Effector memory CD4-positive, alpha-beta T cell (primary cell): ENCODE measurements around the gene TBC1D22B.
A peak's percentile ranks its signal among the peaks of the same experiment; 100 is the strongest.

Experiments
- DNase-seq, 3 donors: peaks; one replicate each; pipeline ENCODE4 v3.0.0-alpha.2; 2020
- H3K27ac ChIP-seq: 2 replicates; pipeline ENCODE4 v1.7.0; 2013; ENCODE audit warnings: mild to moderate bottlenecking, low read length, moderate library complexity; ENCODE audit not compliant: insufficient read depth, poor library complexity, severe bottlenecking
- H3K27me3 ChIP-seq: replicated peaks from 2 replicates; pipeline ENCODE4 v1.7.0; 2013; ENCODE audit warnings: mild to moderate bottlenecking, low read length; ENCODE audit not compliant: insufficient read depth, control insufficient read depth, poor library complexity, severe bottlenecking
- H3K36me3 ChIP-seq: 2 replicates; pipeline ENCODE4 v1.7.0; 2013; ENCODE audit warnings: mild to moderate bottlenecking, low read length, moderate library complexity; ENCODE audit not compliant: control insufficient read depth, insufficient read depth
- H3K4me1 ChIP-seq: 2 replicates; pipeline ENCODE4 v1.7.0; 2013; ENCODE audit warnings: low read length, mild to moderate bottlenecking; ENCODE audit not compliant: control insufficient read depth, insufficient read depth, poor library complexity, severe bottlenecking
- H3K4me3 ChIP-seq: 2 replicates; pipeline ENCODE4 v1.7.0; 2013; ENCODE audit warnings: low read length, low read depth, mild to moderate bottlenecking; ENCODE audit not compliant: insufficient read depth, poor library complexity, severe bottlenecking
- H3K9me3 ChIP-seq: 2 replicates; pipeline ENCODE4 v1.7.0; 2013; ENCODE audit warnings: mild to moderate bottlenecking, low read length, moderate library complexity; ENCODE audit not compliant: control insufficient read depth

TBC1D22B gene

DNA sequence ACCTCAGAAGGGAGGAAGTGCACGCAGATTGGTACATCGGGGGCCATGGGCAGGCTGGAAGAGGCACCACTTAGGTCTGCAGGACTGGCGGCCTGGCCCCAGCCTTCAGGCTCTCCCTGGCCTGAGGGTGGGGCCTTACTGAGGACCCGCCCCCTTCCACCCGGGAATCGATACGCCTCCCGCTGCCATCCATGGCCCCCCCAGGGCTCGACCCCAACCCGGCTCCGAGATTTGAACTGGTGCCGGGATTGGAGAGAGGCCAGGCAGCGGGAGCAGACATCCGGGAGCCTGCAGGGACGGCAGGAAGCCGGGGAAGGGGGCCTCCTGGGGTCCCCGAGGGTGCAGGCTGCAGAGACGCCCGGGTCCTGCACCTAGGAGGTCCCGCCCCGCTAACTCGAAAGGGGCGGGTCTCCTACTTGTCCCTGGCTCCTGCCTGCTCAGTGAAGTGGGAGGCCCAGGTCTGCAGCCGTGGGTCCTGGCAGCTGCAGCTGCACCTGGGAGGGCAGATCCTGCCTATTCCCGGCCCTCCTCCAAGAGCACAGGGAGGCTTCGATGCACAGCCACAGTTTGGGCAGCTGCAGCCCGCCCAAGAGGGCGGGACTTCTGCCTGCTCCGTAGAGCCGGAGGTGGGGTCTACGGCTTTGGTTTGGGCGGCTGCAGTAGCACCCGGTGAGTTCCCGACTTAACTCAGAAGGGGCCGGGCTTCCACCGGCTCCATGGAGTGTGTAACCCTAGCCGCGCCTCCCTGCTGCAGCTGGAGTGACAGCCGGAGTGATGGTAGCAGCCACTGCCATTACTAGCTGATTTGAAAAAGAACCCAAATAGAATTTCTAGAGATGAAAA lies 35.2 kb upstream of the TBC1D22B start:
- no peaks in the 10 kb centered on the region for H3K9me3 ChIP-seq
- no peaks in the 10 kb centered on the region for H3K27me3 ChIP-seq
- H3K4me1 ChIP-seq = peaks cover 5% of the 10 kb centered on the region
- peak; percentile 24 to 56 (median 43) for DNase-seq
- H3K4me3 ChIP-seq = peak overlapping the region; percentile 66
- H3K27ac ChIP-seq = no peak overlapping the region
- no peaks in the 10 kb centered on the region for H3K36me3 ChIP-seq

DNA sequence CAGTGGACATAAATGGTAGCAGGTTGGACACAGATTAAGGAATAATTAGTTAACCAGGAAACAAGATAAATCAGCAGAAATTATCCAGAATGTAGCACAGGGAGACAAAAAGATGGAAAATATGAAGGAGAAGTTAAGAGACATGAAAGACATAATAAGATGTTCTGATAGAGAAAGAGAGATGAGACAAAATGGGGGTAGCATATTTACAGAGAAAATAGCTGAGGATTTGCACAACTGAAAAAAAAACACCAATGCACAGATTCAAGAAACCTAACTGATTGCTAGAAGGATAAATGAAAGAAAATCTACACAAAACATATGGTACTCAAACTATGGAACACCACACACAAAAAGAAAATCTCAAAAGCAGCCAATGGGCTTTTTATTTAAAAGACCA lies 34.6 kb upstream of the TBC1D22B start:
- no peak for DNase-seq
- H3K9me3 ChIP-seq = no peaks in the 10 kb centered on the region
- no peak overlapping the region for H3K27ac ChIP-seq
- peak overlapping the region; percentile 66 for H3K4me3 ChIP-seq
- H3K36me3 ChIP-seq = no peaks in the 10 kb centered on the region
- no peaks in the 10 kb centered on the region for H3K27me3 ChIP-seq
- H3K4me1 ChIP-seq = peaks cover 5% of the 10 kb centered on the region

DNA sequence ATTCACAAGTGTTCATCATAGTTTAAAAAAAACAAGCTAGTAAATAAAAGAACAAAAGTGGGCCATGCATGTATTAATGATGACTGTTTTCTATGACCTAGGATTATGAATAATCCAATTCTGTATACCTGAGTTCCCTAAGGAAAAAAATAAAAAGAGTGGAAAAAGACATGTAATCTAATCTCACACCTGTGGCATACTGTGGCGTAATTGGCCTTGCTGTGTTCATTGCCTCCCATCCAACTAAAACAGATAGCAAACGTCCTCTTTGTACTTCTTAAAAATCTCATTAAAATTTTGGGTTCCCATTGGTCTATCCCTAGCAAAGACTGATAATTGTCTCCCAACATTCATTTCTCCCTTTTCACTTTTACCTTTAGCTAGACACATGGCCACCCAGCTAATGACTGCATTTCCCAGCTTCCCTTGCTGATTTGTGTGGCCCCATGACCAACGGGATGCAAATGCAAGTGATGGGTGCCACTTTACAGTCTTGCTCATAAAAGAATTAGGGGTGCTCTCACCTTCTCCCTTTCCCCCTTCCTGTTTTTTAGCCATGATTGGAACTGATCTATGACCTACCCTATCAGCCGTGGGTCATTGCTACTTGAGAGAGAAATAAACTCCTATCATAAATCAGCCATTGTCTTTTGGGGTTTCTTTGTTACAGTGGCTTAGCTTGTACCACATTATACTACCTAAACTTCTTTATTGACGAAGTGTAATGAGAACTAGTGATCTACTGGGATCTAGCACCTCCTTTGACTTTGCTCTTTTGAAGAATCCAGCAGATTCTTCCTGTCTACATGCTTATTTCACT lies 32.0 kb upstream of the TBC1D22B start:
- H3K27me3 ChIP-seq = no peaks in the 10 kb centered on the region
- no peak overlapping the region for H3K4me3 ChIP-seq
- H3K9me3 ChIP-seq = no peaks in the 10 kb centered on the region
- DNase-seq = no peak
- H3K4me1 ChIP-seq = peaks cover 5% of the 10 kb centered on the region
- H3K27ac ChIP-seq = no peak overlapping the region
- H3K36me3 ChIP-seq = no peaks in the 10 kb centered on the region

DNA sequence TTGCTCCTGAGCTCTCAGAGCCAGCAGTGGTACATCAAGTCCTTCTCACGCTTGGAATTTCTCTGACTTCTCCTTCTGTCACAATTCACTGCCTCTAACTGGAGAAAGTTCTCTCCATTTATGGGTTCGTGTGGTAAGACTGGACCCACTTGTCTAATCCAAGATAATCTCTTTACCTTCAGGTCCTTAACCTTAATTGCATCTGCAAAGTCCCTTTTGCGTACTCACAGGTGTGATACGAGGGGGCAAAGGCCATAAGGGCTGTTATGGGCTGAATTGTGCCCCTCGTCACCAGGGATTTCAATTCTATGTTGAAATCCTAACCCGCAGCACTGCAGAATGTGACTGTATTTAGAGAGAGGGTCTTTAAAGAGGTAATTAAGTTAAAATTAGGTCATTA lies 27.5 kb upstream of the TBC1D22B start:
- no peak for DNase-seq
- Histone ChIP-seq H3K36me3 (no peaks in the 10 kb centered on the region), H3K27me3 (no peaks in the 10 kb centered on the region), H3K27ac (no peak overlapping the region), H3K4me1 (no peaks in the 10 kb centered on the region), H3K9me3 (no peaks in the 10 kb centered on the region), H3K4me3 (no peak overlapping the region)

DNA sequence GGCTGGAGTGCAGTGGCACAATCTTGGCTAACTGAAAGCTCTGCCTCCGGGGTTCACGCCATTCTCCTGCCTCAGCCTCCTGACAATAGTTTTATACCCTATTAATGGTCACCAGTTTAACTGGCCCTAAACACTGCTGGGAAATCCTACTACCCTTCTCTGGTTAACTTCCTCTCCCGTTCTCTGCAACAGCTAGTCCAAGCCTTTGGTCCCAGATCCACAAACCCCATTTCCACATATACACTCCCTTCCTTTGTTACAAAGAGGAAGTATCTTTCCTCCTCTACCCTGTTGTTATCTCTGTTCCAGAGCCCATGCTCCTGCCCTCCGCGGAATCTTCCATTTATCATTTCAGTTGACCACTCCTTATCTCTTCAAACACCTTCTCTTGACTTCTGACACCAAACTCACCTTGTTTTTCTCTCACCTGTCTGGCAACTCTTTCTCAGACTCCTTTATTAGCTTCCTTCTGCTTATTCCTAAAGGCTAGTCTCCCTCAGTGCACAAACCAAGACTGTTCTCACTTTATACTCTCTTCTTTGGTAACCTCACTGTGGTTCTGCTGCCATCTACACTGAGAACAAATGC lies 25.0 kb upstream of the TBC1D22B start:
- DNase-seq = no peak
- H3K27me3 ChIP-seq = no peaks in the 10 kb centered on the region
- H3K4me3 ChIP-seq = no peak overlapping the region
- H3K36me3 ChIP-seq = no peaks in the 10 kb centered on the region
- no peaks in the 10 kb centered on the region for H3K9me3 ChIP-seq
- no peak overlapping the region for H3K27ac ChIP-seq
- H3K4me1 ChIP-seq = no peaks in the 10 kb centered on the region

DNA sequence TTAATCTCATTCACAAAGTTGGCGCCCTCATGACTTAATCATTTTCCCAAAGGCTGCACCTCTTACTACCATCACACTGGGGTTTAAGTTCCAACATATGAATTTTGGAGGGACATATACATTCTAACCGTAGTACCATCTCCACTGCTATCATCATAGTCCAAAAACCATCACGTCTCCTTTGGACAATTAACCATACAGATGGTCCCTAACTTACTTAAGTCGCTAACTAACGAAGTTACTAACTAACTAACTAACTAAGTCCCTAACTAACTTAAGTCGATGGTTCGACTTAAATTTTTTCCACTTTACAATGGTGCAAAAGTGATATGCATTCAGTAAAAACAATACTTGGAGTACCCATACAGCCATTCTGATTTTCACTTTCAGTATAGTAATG lies 24.0 kb upstream of the TBC1D22B start:
- H3K36me3 ChIP-seq = no peaks in the 10 kb centered on the region
- no peak for DNase-seq
- H3K4me3 ChIP-seq = no peak overlapping the region
- H3K27me3 ChIP-seq = no peaks in the 10 kb centered on the region
- no peak overlapping the region for H3K27ac ChIP-seq
- H3K9me3 ChIP-seq = no peaks in the 10 kb centered on the region
- no peaks in the 10 kb centered on the region for H3K4me1 ChIP-seq

DNA sequence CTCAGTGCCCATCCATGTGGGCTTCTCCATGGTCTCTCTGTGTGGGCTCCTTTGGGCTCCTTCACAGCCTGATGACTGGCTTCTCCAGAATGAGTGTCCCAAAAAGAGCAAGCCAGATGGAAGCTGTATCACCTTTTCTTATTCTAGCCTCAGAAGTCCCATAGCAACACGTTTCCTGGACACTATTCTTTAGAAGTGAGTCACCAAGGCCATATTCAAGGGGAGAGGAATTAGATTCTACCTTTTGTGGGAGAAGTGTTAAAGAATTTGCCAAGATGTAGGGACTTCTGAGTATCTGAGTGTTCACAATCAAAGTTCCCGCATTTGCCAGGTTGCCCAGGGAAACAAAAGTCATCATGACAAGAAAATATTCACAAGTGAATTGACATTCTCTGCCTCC lies 20.7 kb upstream of the TBC1D22B start:
- H3K9me3 ChIP-seq = no peaks in the 10 kb centered on the region
- no peak overlapping the region for H3K27ac ChIP-seq
- H3K4me1 ChIP-seq = peaks cover 4% of the 10 kb centered on the region
- no peak overlapping the region for H3K4me3 ChIP-seq
- no peaks in the 10 kb centered on the region for H3K27me3 ChIP-seq
- no peak for DNase-seq
- no peaks in the 10 kb centered on the region for H3K36me3 ChIP-seq

DNA sequence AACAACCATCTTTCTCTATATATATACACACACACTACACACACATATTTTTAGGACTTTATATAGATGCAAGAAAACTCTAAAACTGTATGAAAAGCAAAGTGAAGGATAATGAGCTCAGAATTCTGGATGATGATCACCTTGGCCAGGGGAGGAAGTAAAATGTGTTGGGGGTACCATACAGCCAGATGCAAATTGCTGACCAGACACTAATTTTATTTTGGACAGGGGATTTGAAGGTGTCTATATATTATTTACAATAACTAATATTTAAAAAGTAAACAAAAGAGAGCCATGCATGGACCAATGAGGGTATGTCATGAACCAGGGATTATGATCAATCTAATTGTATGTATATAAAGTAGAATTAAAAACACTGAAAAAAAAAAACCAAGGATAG lies 19.8 kb upstream of the TBC1D22B start:
- Histone ChIP-seq H3K27me3 (no peaks in the 10 kb centered on the region), H3K36me3 (no peaks in the 10 kb centered on the region), H3K9me3 (no peaks in the 10 kb centered on the region), H3K27ac (no peak overlapping the region), H3K4me1 (peaks cover 4% of the 10 kb centered on the region), H3K4me3 (no peak overlapping the region)
- no peak for DNase-seq

DNA sequence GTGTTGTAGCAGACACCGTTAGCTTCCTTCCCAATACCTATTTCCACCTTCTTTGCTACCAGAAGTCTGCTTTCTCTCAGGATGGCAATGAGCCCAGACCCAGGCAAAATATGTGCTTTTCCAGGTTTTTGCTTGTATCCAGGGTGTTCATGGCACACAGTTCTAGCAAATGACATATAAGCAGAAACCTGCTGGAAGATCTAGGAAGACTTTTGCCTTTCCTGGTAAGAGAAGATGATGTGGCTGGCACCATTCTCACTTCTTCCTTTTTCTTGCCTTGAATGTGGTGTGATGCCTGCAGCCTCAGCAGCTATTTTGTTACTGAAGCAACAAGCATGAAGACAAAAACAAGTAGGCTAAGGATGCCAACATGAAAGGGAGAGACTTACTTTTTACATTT lies 19.2 kb upstream of the TBC1D22B start:
- Histone ChIP-seq H3K4me1 (peaks cover 4% of the 10 kb centered on the region), H3K27me3 (no peaks in the 10 kb centered on the region), H3K27ac (no peak overlapping the region), H3K4me3 (no peak overlapping the region), H3K9me3 (no peaks in the 10 kb centered on the region), H3K36me3 (no peaks in the 10 kb centered on the region)
- DNase-seq = no peak

DNA sequence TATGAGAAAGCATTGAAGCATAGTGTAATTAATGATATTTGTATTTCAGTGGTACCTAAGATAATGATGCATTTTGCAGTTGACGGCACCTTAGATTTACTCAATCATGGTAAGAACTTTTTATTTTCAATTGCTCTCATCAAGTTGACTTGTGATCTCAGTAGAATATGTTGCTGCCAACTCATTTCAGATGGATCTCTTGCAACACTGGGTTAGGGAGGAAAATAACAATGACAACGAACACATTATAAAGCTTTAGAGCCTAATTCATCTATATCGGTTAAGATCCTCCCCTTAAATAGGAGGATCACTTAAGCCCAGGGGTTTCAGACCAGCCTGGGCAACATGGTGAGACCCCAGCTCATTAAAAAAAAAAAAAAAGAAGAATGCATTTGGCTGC lies 18.0 kb upstream of the TBC1D22B start:
- Histone ChIP-seq H3K4me1 (peaks cover 4% of the 10 kb centered on the region), H3K9me3 (no peaks in the 10 kb centered on the region), H3K4me3 (no peak overlapping the region), H3K27me3 (no peaks in the 10 kb centered on the region), H3K27ac (no peak overlapping the region), H3K36me3 (no peaks in the 10 kb centered on the region)
- no peak for DNase-seq
